ENCODE data around the gene NRARP.

NRARP gene

DNA sequence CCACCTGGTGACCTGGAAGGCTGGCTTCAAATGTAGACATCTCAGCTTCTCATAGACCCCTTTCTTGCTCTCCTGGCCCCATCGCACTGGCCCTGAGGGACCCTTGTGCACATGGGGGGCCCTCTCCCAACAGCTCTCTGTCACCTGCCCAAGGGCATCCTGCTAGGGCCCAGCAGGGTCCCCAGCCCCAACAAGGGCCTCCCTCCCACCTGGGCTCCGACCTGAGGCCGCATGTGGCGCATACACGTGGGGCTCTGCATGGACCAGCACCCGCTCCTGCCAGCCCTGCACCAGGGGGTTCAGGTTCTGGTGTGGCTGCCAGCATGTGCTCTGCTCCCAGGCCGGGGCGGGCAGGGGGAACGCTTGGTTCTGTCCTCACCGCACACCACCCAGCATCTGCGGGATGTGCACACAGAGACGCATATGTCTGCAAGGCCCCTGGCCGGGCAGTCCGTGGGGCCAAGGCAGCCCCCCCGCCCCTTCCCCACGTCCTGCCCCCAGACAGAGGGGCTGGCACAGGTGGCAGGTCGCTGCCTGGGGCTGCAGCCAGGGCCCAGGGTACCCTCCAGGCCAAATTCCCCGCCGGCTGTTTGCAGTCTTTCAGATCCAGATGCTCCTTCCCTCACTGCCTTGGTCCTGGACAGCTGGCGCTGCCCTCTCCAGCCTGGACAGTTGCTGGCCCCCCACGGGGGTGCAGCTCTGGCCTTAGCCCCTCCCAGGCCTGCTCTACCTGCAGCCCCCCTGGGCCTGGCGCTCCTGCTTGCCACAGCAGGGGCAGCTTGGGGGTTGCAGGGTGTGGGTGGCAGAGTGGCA, 17.9 kb upstream of the NRARP start:
- TF ChIP-seq, protein P1, sequence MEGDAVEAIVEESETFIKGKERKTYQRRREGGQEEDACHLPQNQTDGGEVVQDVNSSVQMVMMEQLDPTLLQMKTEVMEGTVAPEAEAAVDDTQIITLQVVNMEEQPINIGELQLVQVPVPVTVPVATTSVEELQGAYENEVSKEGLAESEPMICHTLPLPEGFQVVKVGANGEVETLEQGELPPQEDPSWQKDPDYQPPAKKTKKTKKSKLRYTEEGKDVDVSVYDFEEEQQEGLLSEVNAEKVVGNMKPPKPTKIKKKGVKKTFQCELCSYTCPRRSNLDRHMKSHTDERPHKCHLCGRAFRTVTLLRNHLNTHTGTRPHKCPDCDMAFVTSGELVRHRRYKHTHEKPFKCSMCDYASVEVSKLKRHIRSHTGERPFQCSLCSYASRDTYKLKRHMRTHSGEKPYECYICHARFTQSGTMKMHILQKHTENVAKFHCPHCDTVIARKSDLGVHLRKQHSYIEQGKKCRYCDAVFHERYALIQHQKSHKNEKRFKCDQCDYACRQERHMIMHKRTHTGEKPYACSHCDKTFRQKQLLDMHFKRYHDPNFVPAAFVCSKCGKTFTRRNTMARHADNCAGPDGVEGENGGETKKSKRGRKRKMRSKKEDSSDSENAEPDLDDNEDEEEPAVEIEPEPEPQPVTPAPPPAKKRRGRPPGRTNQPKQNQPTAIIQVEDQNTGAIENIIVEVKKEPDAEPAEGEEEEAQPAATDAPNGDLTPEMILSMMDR (IDR thresholded peaks at IDR 0.05; ENCODE audit: low read depth, low read length): no peak
- H3K4me3 ChIP-seq (ENCODE audit: low read depth, low read length): no peak overlapping the region

DNA sequence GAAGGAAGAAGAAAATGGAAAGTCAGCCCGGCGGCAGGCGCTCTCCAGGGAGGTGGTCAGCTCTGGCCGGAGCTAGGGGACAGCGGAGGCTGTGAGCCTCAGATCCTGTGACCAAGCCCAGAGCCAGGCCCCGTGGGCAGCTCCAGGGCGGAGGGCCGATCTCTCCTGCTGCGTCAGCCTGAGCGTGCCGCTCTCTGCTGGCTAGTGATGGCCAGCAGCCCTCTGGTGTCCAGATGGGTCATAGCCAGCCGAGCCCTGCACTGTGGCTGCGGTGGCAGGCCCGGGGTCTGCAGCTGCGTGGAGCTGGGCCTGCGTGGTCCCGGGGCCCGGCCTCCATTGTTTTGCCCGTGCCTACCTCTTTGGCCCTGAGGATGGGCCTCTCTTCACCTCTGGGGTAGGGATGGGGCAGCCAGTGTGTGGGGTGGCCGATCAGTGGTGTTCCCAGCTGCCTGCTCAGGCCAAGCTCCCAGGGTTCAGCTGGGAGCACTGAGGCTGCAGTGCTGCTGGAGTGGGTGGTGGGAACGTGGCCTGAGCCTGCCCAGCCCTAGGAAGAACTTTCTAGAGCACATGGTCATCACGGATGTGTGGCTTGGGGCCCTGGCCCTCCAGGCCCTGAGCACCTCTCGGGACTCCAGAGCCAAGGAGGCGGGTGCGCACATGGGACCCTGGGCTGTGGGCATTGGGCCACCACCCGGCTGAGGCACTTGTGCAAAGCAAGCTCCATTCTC, 17.1 kb upstream of the NRARP start:
- TF ChIP-seq, protein P1 (IDR thresholded peaks at IDR 0.05; ENCODE audit: low read depth, low read length): no peak

DNA sequence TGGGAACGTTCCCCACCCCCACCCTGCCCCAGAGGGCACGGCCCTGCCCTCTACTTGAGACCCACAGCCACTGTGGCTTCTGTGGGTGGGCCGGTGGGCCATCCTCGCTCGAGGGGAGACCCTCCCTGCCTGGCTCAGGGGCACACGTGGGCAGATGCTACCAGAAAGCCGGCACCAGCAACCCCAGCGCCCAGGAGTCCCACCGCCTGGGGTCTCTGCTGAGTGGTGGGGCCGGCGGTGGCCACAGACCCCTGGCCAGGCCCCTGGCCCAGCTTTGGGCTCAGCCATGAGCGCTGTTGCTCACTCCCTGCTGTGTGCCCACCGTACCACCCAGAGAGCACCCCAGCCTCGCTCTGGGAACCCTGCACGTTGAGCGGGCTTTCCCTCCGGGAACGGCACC, 16.5 kb upstream of the NRARP start:
- no peak overlapping the region for H3K4me3 ChIP-seq (ENCODE audit: low read depth, low read length)
- TF ChIP-seq, protein P1 (IDR thresholded peaks at IDR 0.05; ENCODE audit: low read depth, low read length): no peak

More for the DNA sequence above, 17.1 kb upstream of the NRARP start:
- no peak overlapping the region for H3K4me3 ChIP-seq (ENCODE audit: low read depth, low read length)

DNA sequence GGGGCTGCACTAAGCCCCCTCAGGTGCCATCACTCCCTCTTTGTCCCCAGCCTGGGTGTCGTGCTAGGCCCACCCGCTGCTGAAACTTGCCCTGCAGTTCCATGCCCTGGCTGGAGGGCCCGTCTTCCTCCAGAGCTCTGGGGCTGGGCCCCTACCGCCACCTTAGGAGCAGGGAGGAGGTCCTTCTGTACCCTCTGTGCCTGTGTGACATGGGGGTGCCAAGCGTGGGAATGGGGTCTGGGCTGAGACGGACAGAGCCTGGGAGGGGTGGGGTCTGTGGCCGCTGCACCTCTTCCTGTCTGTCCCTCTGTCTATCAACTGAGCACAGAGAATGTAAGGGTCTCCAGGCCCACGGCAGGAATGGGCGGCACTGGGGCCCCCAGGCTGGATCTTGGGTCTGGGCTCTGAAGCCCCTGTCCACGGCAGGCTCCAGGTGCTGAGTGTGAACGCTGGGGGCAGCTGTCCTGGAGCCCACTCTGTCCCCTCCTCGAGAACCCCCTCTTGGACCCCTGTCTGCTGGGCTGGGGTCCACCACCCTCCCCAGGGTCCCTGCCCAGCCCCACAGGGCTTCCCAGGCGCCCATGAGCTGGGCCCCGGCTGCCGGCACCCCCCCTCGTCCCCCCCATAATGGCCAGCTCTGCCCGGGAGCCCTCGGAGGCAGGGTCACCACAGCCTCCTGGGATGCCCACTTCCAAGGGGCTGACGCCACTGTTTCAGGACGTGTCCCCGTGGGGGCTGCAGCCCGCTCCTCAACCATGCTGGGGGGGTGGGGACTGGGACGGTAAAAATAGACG, 15.8 kb upstream of the NRARP start:
- TF ChIP-seq, protein P1 (IDR thresholded peaks at IDR 0.05; ENCODE audit: low read depth, low read length): no peak
- no peak overlapping the region for H3K4me3 ChIP-seq (ENCODE audit: low read depth, low read length)

DNA sequence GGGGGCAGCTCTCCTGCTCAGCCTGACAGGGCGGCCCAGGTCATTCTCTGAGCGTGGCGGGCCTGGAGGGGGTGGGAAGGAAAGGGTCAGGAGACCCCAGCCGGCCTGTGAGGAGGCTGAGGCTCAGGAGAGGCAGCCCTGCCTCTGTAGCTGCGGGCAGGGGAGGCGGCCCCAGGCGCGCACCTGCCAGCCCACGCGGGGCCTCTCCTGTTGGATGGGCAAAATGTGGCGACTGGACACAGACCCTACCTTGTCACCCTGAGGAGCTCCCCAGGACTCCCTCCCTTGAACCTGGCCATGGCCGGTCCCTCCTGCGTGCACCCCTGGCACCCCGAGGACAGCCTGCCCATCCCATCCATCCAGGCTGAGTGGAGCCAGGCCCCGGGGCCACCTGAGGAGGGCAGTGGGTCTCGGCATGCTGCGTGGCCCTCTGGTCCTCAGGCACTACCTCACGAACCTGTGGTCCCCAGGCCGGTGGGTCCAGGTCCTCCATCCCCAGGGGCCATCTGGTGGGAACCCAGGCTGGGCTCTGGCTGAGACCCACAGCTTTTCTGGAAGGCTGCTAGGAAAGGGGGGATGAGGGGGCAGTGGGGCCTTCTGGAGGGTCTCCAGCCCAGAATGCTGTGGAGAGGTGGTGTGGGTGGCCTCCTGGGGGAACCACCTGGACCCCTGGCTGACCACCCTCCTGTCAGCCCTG, 15.1 kb upstream of the NRARP start:
- no peak overlapping the region for H3K4me3 ChIP-seq (ENCODE audit: low read depth, low read length)

More for the DNA sequence above, 15.1 kb upstream of the NRARP start:
- TF ChIP-seq, protein P1 (IDR thresholded peaks at IDR 0.05; ENCODE audit: low read depth, low read length): no peak
